ENCODE data around the gene PBX1. TPM values are rescaled to one million over a fixed set of nuclear protein-coding genes. Genes with fewer than 3 reads are reported as not detected.
A peak's percentile ranks its signal among the peaks of the same experiment; 100 is the strongest.

PBX1 gene
- total and polyA plus RNA-seq, 2 of the 4 experiments (the other 2 are of a cell fraction): 13.9 to 17.9 TPM

GRCh38 chr1:164564378-164564777, 5.4 kb downstream of the PBX1 start:
- Histone ChIP-seq H3K79me1 (ENCODE audit: low read depth in 1 of 2, low read length in 2 of 2) (peaks cover 0 to 7% of the 10 kb centered on the region in 2 experiments; a peak in 2 of 4 replicates), H3K27me3 (ENCODE audit: control insufficient read depth, insufficient read depth, low read length) (no peaks in the 10 kb centered on the region), H3K9me3 (ENCODE audit: control insufficient read depth, insufficient read depth, low read length) (no peaks in the 10 kb centered on the region), H3K18ac (ENCODE audit: low read depth, low read length) (peak overlapping the region; percentile 3; the same call in 1 of the 2 replicates), H3K4me1 (ENCODE audit: control insufficient read depth, insufficient read depth, low read length) (peaks cover 3% of the 10 kb centered on the region), H4K20me1 (ENCODE audit: insufficient read depth, low read length) (no peaks in the 10 kb centered on the region), H3K4me2 (ENCODE audit: low read depth, low read length) (peak overlapping the region; percentile 100), H2BK15ac (ENCODE audit: low read depth, low read length) (no peak overlapping the region), H3K36me3 (ENCODE audit: control insufficient read depth, insufficient read depth, low read length) (0 out of 2 replicates have a peak, but pooled peaks cover 2% of the 10 kb centered on the region), H4K5ac (ENCODE audit: low read depth, low read length) (no peak overlapping the region), H3K23ac (ENCODE audit: low read depth, low read length) (no peak overlapping the region), H2BK20ac (ENCODE audit: low read depth, low read length) (no peak overlapping the region), H3K4me3 (ENCODE audit: insufficient read depth, low read depth, low read length) (peak overlapping the region; percentile 27), H3K56ac (ENCODE audit: extremely low read depth, insufficient read depth, low read length) (no peak overlapping the region), H4K91ac (ENCODE audit: insufficient read depth, low read depth, low read length) (no peak overlapping the region), H3K14ac (replicated peaks; ENCODE audit: low read depth, low read length) (no peak overlapping the region), H2BK5ac (ENCODE audit: low read depth, low read length, poor library complexity, severe bottlenecking) (no peak overlapping the region), H2AFZ (replicated peaks; ENCODE audit: low read length, poor library complexity) (no peak overlapping the region), H3K27ac (ENCODE audit: insufficient read depth, low read length) (no peak overlapping the region; the same call in 1 of the 2 replicates), H4K8ac (ENCODE audit: low read depth in 2 of 2, low read length in 2 of 2) (no peak overlapping the region), H2BK120ac (ENCODE audit: low read depth, low read length) (no peak overlapping the region), H3K4ac (ENCODE audit: low read depth, low read length) (no peak overlapping the region), H3K9ac (ENCODE audit: low read depth, low read length) (peak overlapping the region; percentile 45), H2AK9ac (replicated peaks; ENCODE audit: low read depth, low read length, poor library complexity) (no peak overlapping the region), H2AK5ac (ENCODE audit: low read depth, low read length) (no peak overlapping the region), H3K9me1 (ENCODE audit: insufficient read depth, low read length) (no peaks in the 10 kb centered on the region)
- ATAC-seq (ENCODE audit: low read depth): no peak
- CTCF ChIA-PET: no interaction called here
- dilution Hi-C loops (cut with HindIII; ENCODE audit: low sequenced_read_pairs, unreplicated experiment) (no loop called here), in situ Hi-C loops (cut with MboI; ENCODE audit: low sequenced_read_pairs) (loop anchor here (10.0 kb wide), 1 partner anchor 220 kb away; no protein-coding TSS in a partner anchor), intact Hi-C loops (cut with micrococcal nuclease) (no loop called here)
- 28% methylated on average over 2 of the region's 3 CpGs; no CpG with 5 or more reads in 1 of the 2 experiments for WGBS, 2 experiments (ENCODE audit: extremely low coverage in 2 of 2, insufficient read length in 1 of 2)
- TF ChIP-seq CHD1 (IDR thresholded peaks at IDR 0.05; ENCODE audit: low read depth, low read length) (no peak), CTCF (conservative IDR thresholded peaks at IDR 0.05; ENCODE audit: low read depth, low read length) (no peak), SMC3 (IDR thresholded peaks at IDR 0.05; ENCODE audit: low read depth, low read length) (no peak), RFX5 (IDR thresholded peaks at IDR 0.05; ENCODE audit: low read depth, low read length) (no peak), RAD21 (IDR thresholded peaks at IDR 0.05; ENCODE audit: low read length) (no peak), BHLHE40 (IDR thresholded peaks at IDR 0.05; ENCODE audit: low read depth, low read length) (no peak), CEBPB (IDR thresholded peaks at IDR 0.05; ENCODE audit: low read depth, low read length) (no peak), MAFK (IDR thresholded peaks at IDR 0.05; ENCODE audit: low read depth, low read length) (no peak), MXI1 (IDR thresholded peaks at IDR 0.05; ENCODE audit: borderline replicate concordance, low read depth, low read length) (no peak), POLR2A (IDR thresholded peaks at IDR 0.05; ENCODE audit: low read depth, low read length) (no peak), USF2 (IDR thresholded peaks at IDR 0.05; ENCODE audit: low read depth, low read length) (no peak), FOS (IDR thresholded peaks at IDR 0.05; ENCODE audit: low read depth, low read length) (no peak)
- TF ChIP-seq, protein P1, sequence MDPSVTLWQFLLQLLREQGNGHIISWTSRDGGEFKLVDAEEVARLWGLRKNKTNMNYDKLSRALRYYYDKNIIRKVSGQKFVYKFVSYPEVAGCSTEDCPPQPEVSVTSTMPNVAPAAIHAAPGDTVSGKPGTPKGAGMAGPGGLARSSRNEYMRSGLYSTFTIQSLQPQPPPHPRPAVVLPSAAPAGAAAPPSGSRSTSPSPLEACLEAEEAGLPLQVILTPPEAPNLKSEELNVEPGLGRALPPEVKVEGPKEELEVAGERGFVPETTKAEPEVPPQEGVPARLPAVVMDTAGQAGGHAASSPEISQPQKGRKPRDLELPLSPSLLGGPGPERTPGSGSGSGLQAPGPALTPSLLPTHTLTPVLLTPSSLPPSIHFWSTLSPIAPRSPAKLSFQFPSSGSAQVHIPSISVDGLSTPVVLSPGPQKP (IDR thresholded peaks at IDR 0.05; ENCODE audit: borderline replicate concordance, low read depth, low read length): no peak
- no TSS peak for BruUV-seq (replicated peaks)
- POLR2A ChIA-PET (ENCODE audit: unreplicated experiment): no interaction called here
- no peak for DNase-seq
